Coronary artery (tissue), 2 donors: Measurements from ENCODE around the gene CCDC192.

Experiments
- DNase-seq: peaks from one replicate; pipeline ENCODE4 v3.0.0-alpha.2; 2017; ENCODE audit warnings: low spot score
- H3K27ac ChIP-seq, 2 donors: fragments of 200-600 bp; sonication (generic); one replicate each; pipeline ENCODE4 v1.5.1; 2016 to 2019
- H3K4me3 ChIP-seq: fragments of 200-600 bp; sonication (generic); 2 replicates; pipeline ENCODE4 v1.5.1; 2016; ENCODE audit warnings: mild to moderate bottlenecking, moderate library complexity
- TF ChIP-seq, protein P1 (sequence below): fragments of 200-600 bp; sonication (generic); IDR thresholded peaks from one replicate; pipeline ENCODE4 v1.5.1; 2019; ENCODE audit warnings: antibody characterized with exemption

The CCDC192 gene

GRCh38 chr5:127960270-127960691 is 257.1 kb downstream of the CCDC192 start:
- no peak overlapping the region for H3K27ac ChIP-seq

GRCh38 chr5:127961006-127961762 is 258.0 kb downstream of the CCDC192 start:
- H3K27ac ChIP-seq = no peak overlapping the region
- TF ChIP-seq, protein P1, sequence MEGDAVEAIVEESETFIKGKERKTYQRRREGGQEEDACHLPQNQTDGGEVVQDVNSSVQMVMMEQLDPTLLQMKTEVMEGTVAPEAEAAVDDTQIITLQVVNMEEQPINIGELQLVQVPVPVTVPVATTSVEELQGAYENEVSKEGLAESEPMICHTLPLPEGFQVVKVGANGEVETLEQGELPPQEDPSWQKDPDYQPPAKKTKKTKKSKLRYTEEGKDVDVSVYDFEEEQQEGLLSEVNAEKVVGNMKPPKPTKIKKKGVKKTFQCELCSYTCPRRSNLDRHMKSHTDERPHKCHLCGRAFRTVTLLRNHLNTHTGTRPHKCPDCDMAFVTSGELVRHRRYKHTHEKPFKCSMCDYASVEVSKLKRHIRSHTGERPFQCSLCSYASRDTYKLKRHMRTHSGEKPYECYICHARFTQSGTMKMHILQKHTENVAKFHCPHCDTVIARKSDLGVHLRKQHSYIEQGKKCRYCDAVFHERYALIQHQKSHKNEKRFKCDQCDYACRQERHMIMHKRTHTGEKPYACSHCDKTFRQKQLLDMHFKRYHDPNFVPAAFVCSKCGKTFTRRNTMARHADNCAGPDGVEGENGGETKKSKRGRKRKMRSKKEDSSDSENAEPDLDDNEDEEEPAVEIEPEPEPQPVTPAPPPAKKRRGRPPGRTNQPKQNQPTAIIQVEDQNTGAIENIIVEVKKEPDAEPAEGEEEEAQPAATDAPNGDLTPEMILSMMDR = no peak
- H3K4me3 ChIP-seq = no peak overlapping the region
- no peak for DNase-seq

More at GRCh38 chr5:127960270-127960691, 257.1 kb downstream of the CCDC192 start:
- no peak overlapping the region for H3K4me3 ChIP-seq
- no peak for DNase-seq
- TF ChIP-seq, protein P1 = no peak

DNA sequence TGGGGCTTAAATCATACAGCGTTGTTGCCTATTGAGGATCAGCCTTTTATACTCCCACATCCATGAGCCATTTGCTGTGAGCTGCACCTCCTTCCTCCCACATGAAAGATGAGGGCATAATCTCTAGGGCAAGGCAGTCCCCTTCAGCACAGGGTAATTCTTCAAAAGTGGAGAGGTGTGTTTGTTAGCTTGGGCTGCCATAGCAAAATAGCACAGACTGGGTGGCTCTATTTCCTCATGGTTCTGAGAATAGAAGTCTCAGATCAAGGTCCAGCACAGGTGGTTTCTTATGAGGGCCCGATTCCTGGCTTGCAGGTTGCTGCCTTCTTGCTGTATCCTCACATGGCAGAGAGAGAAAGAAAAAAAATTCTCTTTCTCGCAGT is 258.6 kb downstream of the CCDC192 start:
- H3K27ac ChIP-seq = no peak overlapping the region

DNA sequence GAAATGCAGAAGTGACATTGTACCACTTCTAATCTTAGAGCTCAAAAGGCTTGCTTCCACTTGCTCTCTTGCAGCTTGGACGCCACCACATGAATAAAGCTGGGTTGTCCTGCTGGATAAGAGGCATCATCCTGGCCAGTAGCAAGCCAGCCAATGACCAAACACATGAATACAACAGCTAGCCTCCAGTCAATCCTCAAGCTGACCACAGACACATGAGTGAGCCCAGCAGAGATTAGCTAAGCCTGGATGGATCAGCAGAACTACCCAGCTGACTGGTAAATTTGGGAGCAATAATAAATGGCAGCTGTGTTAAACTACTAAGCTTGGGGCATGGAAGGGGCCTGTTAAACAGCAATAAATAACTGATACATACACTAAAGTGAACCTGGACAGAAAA is 259.3 kb downstream of the CCDC192 start:
- Histone ChIP-seq H3K4me3 (no peak overlapping the region), H3K27ac (no peak overlapping the region)
- DNase-seq = no peak
- TF ChIP-seq, protein P1 = no peak

More for the DNA sequence above, 258.6 kb downstream of the CCDC192 start:
- no peak overlapping the region for H3K4me3 ChIP-seq
- TF ChIP-seq, protein P1 = no peak
- DNase-seq = no peak

DNA sequence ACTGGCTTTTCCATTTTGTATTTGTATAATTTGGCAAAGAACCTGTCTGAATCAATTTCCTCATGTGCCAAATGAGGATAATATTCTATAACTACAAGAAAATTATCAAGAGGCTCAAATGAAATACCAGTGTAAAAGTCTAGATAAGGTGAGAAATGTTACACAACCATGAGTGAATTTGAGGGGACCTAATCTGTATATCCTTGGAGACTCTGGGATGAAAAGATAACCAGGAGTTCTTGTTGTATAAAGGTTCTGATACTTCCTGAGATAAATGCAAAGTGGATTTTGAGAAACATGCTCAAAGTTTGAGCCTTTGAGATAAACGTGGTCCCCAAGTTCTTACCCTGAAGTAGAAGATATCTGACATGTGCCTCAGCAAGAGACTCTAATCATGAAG is 260.0 kb downstream of the CCDC192 start:
- DNase-seq = no peak
- H3K4me3 ChIP-seq = no peak overlapping the region
- TF ChIP-seq, protein P1 = no peak
- no peak overlapping the region for H3K27ac ChIP-seq

GRCh38 chr5:127963931-127964330 is 260.7 kb downstream of the CCDC192 start:
- DNase-seq = no peak
- H3K4me3 ChIP-seq = no peak overlapping the region
- TF ChIP-seq, protein P1 = no peak
- no peak overlapping the region for H3K27ac ChIP-seq

DNA sequence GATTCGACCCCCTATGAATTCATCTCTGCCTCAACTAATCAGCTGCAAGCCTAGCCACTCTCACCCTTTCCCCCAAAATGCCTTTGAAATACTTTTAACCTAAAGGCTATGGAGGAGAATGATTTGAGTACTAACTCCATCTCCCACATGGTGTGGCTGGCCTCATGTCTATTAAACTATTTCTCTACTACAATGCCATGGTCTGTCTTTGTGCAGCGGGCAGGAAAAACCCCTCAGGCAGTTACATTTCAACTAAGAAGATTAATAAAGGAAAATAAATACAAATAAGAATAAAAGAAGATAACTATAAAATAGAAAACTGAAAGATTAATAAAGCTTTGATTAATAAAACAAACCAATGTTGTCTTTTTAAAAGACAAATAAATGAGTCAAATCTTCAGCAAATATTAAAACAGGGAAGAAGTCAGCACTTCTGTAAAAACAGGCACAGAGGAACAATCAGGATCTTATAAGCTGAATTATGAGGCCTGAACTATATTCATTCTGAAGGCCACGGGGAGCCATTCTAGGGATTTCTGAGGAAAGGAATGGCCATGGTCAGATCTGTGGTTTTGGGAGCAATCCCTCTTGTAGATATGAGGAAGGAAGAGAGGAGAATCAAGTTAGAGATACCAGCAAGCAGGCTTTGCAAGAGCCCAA is 264.3 kb downstream of the CCDC192 start:
- TF ChIP-seq, protein P1 = no peak
- H3K27ac ChIP-seq = no peak overlapping the region
- no peak for DNase-seq
- no peak overlapping the region for H3K4me3 ChIP-seq
